H1 (cell line): ENCODE results near the gene ZNF24. TPM values are rescaled to one million over a fixed set of nuclear protein-coding genes. Genes with fewer than 3 reads are reported as not detected.

Experiments used
- CTCF ChIA-PET: fragments of 300-600 bp; sonication (Branson Sonifier 250); formaldehyde crosslinking; loops from one replicate; lab custom pipeline; 2021; ENCODE audit not compliant: partially characterized antibody; lab: Charles Lee
- POLR2A ChIA-PET: fragments of 300-600 bp; sonication (Branson Sonifier 250); formaldehyde crosslinking; loops from one replicate; lab custom pipeline; 2021; ENCODE audit warnings: inconsistent platforms; ENCODE audit not compliant: partially characterized antibody; lab: Charles Lee
- DNase-seq, 2 experiments: peaks; one replicate each; pipeline versions ENCODE4 v3.0.0 to v3.0.0-alpha.2; 2010 to 2022; ENCODE audit warnings: low spot score in 2 of 2, low read depth in 1 of 2, mixed read lengths in 1 of 2
- FAIRE-seq: peaks from 2 replicates; lab custom pipeline; 2011; peaks lifted over from hg19 to GRCh38; lab: Jason Lieb, UNC
- H2AFZ ChIP-seq: 2 replicates; pipeline ENCODE4 v1.8.1; 2012; ENCODE audit warnings: low read length, inconsistent platforms
- H2AK5ac ChIP-seq: 2 replicates; pipeline ENCODE4 v1.6.1; 2013; ENCODE audit warnings: low read depth, low read length
- H2BK120ac ChIP-seq: replicated peaks from 2 replicates; pipeline ENCODE3; 2013; ENCODE audit warnings: low read depth, low read length, inconsistent platforms
- H2BK12ac ChIP-seq: 2 replicates; pipeline ENCODE4 v1.6.1; 2013; ENCODE audit warnings: low read depth, low read length
- H2BK15ac ChIP-seq: 2 replicates; pipeline ENCODE4 v1.6.1; 2013; ENCODE audit warnings: low read length
- H2BK20ac ChIP-seq: 2 replicates; pipeline ENCODE4 v1.6.1; 2013; ENCODE audit warnings: low read length
- H2BK5ac ChIP-seq: 2 replicates; pipeline ENCODE4 v1.6.1; 2013; ENCODE audit warnings: low read depth, low read length
- H3K14ac ChIP-seq: 2 replicates; pipeline ENCODE4 v1.6.1; 2013; ENCODE audit warnings: inconsistent platforms; ENCODE audit not compliant: insufficient read length
- H3K18ac ChIP-seq: 2 replicates; pipeline ENCODE4 v1.6.1; 2013; ENCODE audit warnings: low read length; ENCODE audit errors: extremely low read depth
- H3K23ac ChIP-seq: 2 replicates; pipeline ENCODE4 v1.6.1; 2013; ENCODE audit warnings: inconsistent platforms; ENCODE audit not compliant: insufficient read length
- H3K23me2 ChIP-seq: 2 replicates; pipeline ENCODE4 v1.6.1; 2013; ENCODE audit warnings: low read depth, low read length
- H3K27ac ChIP-seq: 2 replicates; pipeline ENCODE4 v1.6.1; 2011; ENCODE audit warnings: low read depth, low read length, inconsistent platforms
- H3K27me3 ChIP-seq, 4 experiments: replicated peaks in 1 of 4; 1 replicate in 1 of 4; 2 replicates in 3 of 4; pipeline versions ENCODE4 v1.6.1 to v1.8.1; 2011 to 2013; ENCODE audit warnings: low read length in 3 of 4, mild to moderate bottlenecking in 3 of 4, inconsistent platforms in 2 of 4, mixed read lengths in 2 of 4, moderate library complexity in 1 of 4; ENCODE audit not compliant: control insufficient read depth in 3 of 4, insufficient read depth in 3 of 4; ENCODE audit errors: extremely low read depth in 1 of 4
- H3K36me3 ChIP-seq, 4 experiments: 2 replicates each; pipeline versions ENCODE4 v1.6.1 to v1.8.1; 2011 to 2013; ENCODE audit warnings: mild to moderate bottlenecking in 4 of 4, low read length in 3 of 4, moderate library complexity in 2 of 4, control low read depth in 1 of 4, inconsistent platforms in 1 of 4; ENCODE audit not compliant: insufficient read depth in 4 of 4, control insufficient read depth in 2 of 4
- H3K4ac ChIP-seq: replicated peaks from 2 replicates; pipeline ENCODE3; 2013; ENCODE audit warnings: low read length, low read depth, mixed read lengths, inconsistent platforms; ENCODE audit not compliant: insufficient read length
- H3K4me1 ChIP-seq, 4 experiments: replicated peaks in 1 of 4; 1 replicate in 1 of 4; 2 replicates in 3 of 4; pipeline versions ENCODE4 v1.6.1 to v1.8.1; 2011 to 2013; ENCODE audit warnings: low read length in 3 of 4, inconsistent platforms in 2 of 4, mixed read lengths in 1 of 4; ENCODE audit not compliant: insufficient read depth in 4 of 4, control insufficient read depth in 3 of 4
- H3K4me2 ChIP-seq, 2 experiments: 2 replicates each; pipeline versions ENCODE4 v1.6.1 to v1.8.1; 2011 to 2013; ENCODE audit warnings: low read depth in 2 of 2, low read length in 2 of 2, control low read depth in 1 of 2, inconsistent platforms in 1 of 2, mild to moderate bottlenecking in 1 of 2; ENCODE audit not compliant: insufficient read depth in 1 of 2
- H3K4me3 ChIP-seq, 4 experiments: fragments of 200-600, 300-600 bp in 1 of 4; sonication (generic), shearing (Covaris generic), sonication (Bioruptor Twin) in 1 of 4; 2 replicates each; pipeline versions ENCODE4 v1.5.1 to v1.8.1; 2011 to 2016; ENCODE audit warnings: low read length in 4 of 4, low read depth in 3 of 4, control low read depth in 2 of 4, inconsistent platforms in 2 of 4, mild to moderate bottlenecking in 2 of 4, mixed read lengths in 1 of 4, moderate library complexity in 1 of 4; ENCODE audit not compliant: insufficient read depth in 2 of 4; ENCODE audit errors: extremely low read depth in 1 of 4
- H3K56ac ChIP-seq: replicated peaks from 2 replicates; pipeline ENCODE3; 2013; ENCODE audit warnings: low read depth, mild to moderate bottlenecking, mixed read lengths, low read length, inconsistent platforms; ENCODE audit not compliant: insufficient read length
- H3K79me1 ChIP-seq: 2 replicates; pipeline ENCODE4 v1.6.1; 2013; ENCODE audit warnings: low read depth, low read length, control low read depth
- H3K79me2 ChIP-seq, 2 experiments: 2 replicates each; pipeline versions ENCODE4 v1.6.1 to v1.8.1; 2012 to 2013; ENCODE audit warnings: low read length in 2 of 2, mild to moderate bottlenecking in 2 of 2, inconsistent platforms in 1 of 2; ENCODE audit not compliant: insufficient read depth in 2 of 2, control insufficient read depth in 1 of 2
- H3K9ac ChIP-seq, 4 experiments: replicated peaks in 1 of 4; 1 replicate in 1 of 4; 2 replicates in 3 of 4; pipeline versions ENCODE4 v1.6.1 to v1.8.1; 2011 to 2013; ENCODE audit warnings: low read depth in 3 of 4, low read length in 3 of 4, control low read depth in 2 of 4, mild to moderate bottlenecking in 2 of 4, moderate library complexity in 2 of 4, inconsistent platforms in 1 of 4; ENCODE audit errors: extremely low read depth in 1 of 4
- H3K9me3 ChIP-seq, 2 experiments: 2 replicates each; pipeline versions ENCODE4 v1.6.1 to v1.8.1; 2012 to 2013; ENCODE audit warnings: mild to moderate bottlenecking in 2 of 2, moderate library complexity in 2 of 2, control low read depth in 1 of 2, inconsistent platforms in 1 of 2, low read depth in 1 of 2, low read length in 1 of 2, mixed read lengths in 1 of 2; ENCODE audit not compliant: insufficient read depth in 2 of 2
- H4K20me1 ChIP-seq, 2 experiments: replicated peaks in 1 of 2; 2 replicates each; pipeline versions ENCODE3 to v1.8.1; 2011 to 2013; ENCODE audit warnings: inconsistent platforms in 2 of 2, low read length in 2 of 2, mild to moderate bottlenecking in 1 of 2; ENCODE audit not compliant: insufficient read depth in 2 of 2, control insufficient read depth in 1 of 2
- H4K5ac ChIP-seq: 2 replicates; pipeline ENCODE4 v1.6.1; 2013; ENCODE audit warnings: low read length, low read depth, mixed read lengths, inconsistent platforms; ENCODE audit not compliant: insufficient read length
- H4K8ac ChIP-seq: 2 replicates; pipeline ENCODE4 v1.8.0; 2013; ENCODE audit warnings: mild to moderate bottlenecking, moderate library complexity, low read length, inconsistent platforms; ENCODE audit not compliant: insufficient read depth; ENCODE audit errors: extremely low read depth
- H4K91ac ChIP-seq: replicated peaks from 2 replicates; pipeline ENCODE3; 2013; ENCODE audit warnings: low read length, mixed read lengths, inconsistent platforms; ENCODE audit not compliant: insufficient read length
- CREB1 ChIP-seq: IDR thresholded peaks from 2 replicates; pipeline ENCODE4 v1.6.1; 2012; ENCODE audit warnings: inconsistent platforms
- CTBP2 ChIP-seq: IDR thresholded peaks from 2 replicates; pipeline ENCODE4 v1.7.0; 2011; ENCODE audit warnings: borderline replicate concordance, mild to moderate bottlenecking, moderate library complexity, mixed read lengths, low read length; ENCODE audit not compliant: insufficient read depth, insufficient read length
- WGBS, 2 experiments: shearing (Covaris generic) in 1 of 2; methylation state at CpG; one replicate each; pipeline versions ENCODE4 v1.1.6 to v1.1.7; 2013 to 2015; ENCODE audit warnings: low lambda C conversion rate in 2 of 2, mixed read lengths in 2 of 2, inconsistent platforms in 1 of 2, low coverage in 1 of 2, missing lambda C conversion rate in 1 of 2; ENCODE audit not compliant: insufficient replicate concordance in 2 of 2, insufficient coverage in 1 of 2, insufficient read length in 1 of 2; ENCODE audit errors: extremely low coverage in 1 of 2, missing lambda C conversion rate in 1 of 2; 5-methylcytosine and 5-hydroxymethylcytosine counted together
- polyA plus RNA-seq, 7 experiments: library from polyadenylated mRNA; depleted of rRNA in 3 of 7; stranded (reverse) in 5 of 7; unstranded in 2 of 7; fragments of >200 nt in 5 of 7; fragments of 200-250 nt in 2 of 7; gene quantifications; 1 replicate in 5 of 7; 2 replicates in 1 of 7; 4 replicates in 1 of 7; pipeline versions ENCODE4 v1.2.1 to v1.2.3, GENCODE V29; 2011 to 2013; ENCODE audit warnings: missing spikeins in 2 of 7, mixed read lengths in 2 of 7
- total RNA-seq: library from RNA; stranded (reverse); fragmentation: NEBNext Ultra II Directional; extraction: Animal tissue kit (Norgen Biotek cat#: 25700); gene quantifications from 2 replicates; pipeline ENCODE4 v1.2.1, GENCODE V29; 2021
- TF ChIP-seq, protein P1 (sequence below): IDR thresholded peaks from 2 replicates; pipeline ENCODE4 v1.6.1; 2012; ENCODE audit warnings: low read length, inconsistent platforms

ZNF24 gene
- total and polyA plus RNA-seq, 2 of the 8 experiments (the other 6 are each of a cell fraction or from before 2014, with no cell fraction given), result 12.5 to 56.9 TPM

DNA sequence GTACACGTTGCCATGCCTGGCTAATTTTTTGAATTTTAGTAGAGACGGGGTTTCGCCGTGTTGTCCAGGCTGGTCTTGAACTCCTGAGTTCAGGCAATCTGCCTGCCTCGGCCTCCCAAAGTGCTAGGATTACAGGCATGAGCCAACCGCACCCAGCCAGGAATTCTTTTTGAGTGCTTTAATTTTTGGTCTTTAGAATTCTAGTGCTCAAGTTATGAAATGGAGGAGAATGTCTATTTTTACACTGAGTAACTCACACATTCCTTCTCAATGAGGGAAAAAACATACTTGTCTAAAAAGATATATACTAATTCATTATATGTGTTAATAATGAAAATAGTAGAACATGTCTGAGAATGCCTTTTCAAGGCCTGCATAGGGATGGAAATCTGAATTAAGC lies 24.4 kb upstream of the ZNF24 start:
- Histone ChIP-seq H3K27me3 (no peaks in the 10 kb centered on the region), H2BK5ac (no peak overlapping the region), H3K23me2 (no peaks in the 10 kb centered on the region), H3K4me2 (no peak overlapping the region), H3K4me1 (no peaks in the 10 kb centered on the region), H3K23ac (no peak overlapping the region), H3K4ac (no peak overlapping the region), H2BK12ac (no peak overlapping the region), H2AFZ (no peak overlapping the region), H3K79me1 (no peaks in the 10 kb centered on the region), H2BK120ac (no peak overlapping the region), H4K20me1 (no peaks in the 10 kb centered on the region), H3K14ac (no peak overlapping the region), H3K18ac (no peak overlapping the region), H3K9ac (no peak overlapping the region), H3K27ac (no peak overlapping the region), H3K4me3 (no peak overlapping the region), H3K79me2 (no peaks in the 10 kb centered on the region), H3K9me3 (no peaks in the 10 kb centered on the region), H2BK20ac (no peak overlapping the region), H4K8ac (no peak overlapping the region), H3K56ac (no peak overlapping the region), H4K91ac (no peak overlapping the region), H4K5ac (no peak overlapping the region), H3K36me3 (no peaks in the 10 kb centered on the region), H2BK15ac (no peak overlapping the region), H2AK5ac (no peak overlapping the region)
- ChIA-PET POLR2A (no interaction called here), CTCF (interaction anchor here (1.1 to 2.3 kb wide), 3 partner anchors 13 to 39 kb away, joined by 4 to 5 read pairs (median 4); no protein-coding TSS in a partner anchor)
- TF ChIP-seq, protein P1, sequence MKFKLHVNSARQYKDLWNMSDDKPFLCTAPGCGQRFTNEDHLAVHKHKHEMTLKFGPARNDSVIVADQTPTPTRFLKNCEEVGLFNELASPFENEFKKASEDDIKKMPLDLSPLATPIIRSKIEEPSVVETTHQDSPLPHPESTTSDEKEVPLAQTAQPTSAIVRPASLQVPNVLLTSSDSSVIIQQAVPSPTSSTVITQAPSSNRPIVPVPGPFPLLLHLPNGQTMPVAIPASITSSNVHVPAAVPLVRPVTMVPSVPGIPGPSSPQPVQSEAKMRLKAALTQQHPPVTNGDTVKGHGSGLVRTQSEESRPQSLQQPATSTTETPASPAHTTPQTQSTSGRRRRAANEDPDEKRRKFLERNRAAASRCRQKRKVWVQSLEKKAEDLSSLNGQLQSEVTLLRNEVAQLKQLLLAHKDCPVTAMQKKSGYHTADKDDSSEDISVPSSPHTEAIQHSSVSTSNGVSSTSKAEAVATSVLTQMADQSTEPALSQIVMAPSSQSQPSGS, result no peak
- TF ChIP-seq CREB1, result no peak
- no peak for TF ChIP-seq CTBP2
- 94% methylated on average over 6 of the region's 6 CpGs; no CpG with 5 or more reads in 1 of the 2 experiments for WGBS, 2 experiments
- FAIRE-seq, result no peak
- DNase-seq, result no peak
